Left lung (tissue), 10 donors: ENCODE measurements around the gene RNF175. TPM values are rescaled to one million over a fixed set of nuclear protein-coding genes. Genes with fewer than 3 reads are reported as not detected.

Source experiments
- ATAC-seq: fragments of 200-7000 bp; cut with Tn5 transposase; one replicate; pipeline ENCODE4 v1.9.1; 2020; ENCODE audit warnings: moderate library complexity
- DNase-seq, 4 donors: peaks; one replicate each; pipeline ENCODE4 v3.0.0-alpha.2; 2013 to 2020
- H3K27ac ChIP-seq, 2 donors: fragments of 200-600 bp; sonication (generic) in 1 of 2; one replicate each; pipeline versions ENCODE4 v1.5.0 to v1.8.0; 2020 to 2021
- H3K27me3 ChIP-seq, 2 donors: fragments of 200-600 bp; sonication (generic) in 1 of 2; one replicate each; pipeline versions ENCODE4 v1.5.0 to v1.8.0; 2020 to 2021
- H3K36me3 ChIP-seq, 2 donors: fragments of 200-600 bp; sonication (generic) in 1 of 2; one replicate each; pipeline versions ENCODE4 v1.5.0 to v1.8.0; 2020 to 2021
- H3K4me1 ChIP-seq, 2 donors: fragments of 200-600 bp; one replicate each; pipeline ENCODE4 v1.8.0; 2021
- H3K4me3 ChIP-seq, 2 donors: fragments of 200-600 bp; sonication (generic) in 1 of 2; one replicate each; pipeline versions ENCODE4 v1.5.0 to v1.8.0; 2020 to 2021; ENCODE audit warnings: mild to moderate bottlenecking in 1 of 2
- H3K9me3 ChIP-seq, 2 donors: fragments of 200-600 bp; sonication (generic) in 1 of 2; one replicate each; pipeline versions ENCODE4 v1.5.0 to v1.8.0; 2020 to 2021
- intact Hi-C, 2 donors: fragments of 100-400 bp; cut with DNase I; formaldehyde crosslinking; loops; one replicate each; pipeline versions ENCODE4 v1.11.2 to v1.14.2; 2022
- polyA plus RNA-seq, 6 donors: library from polyadenylated mRNA; unstranded; fragments of 120-200 nt; gene quantifications; one replicate each; pipeline ENCODE4 v1.2.1, GENCODE V29; 2013; ENCODE audit not compliant: insufficient read length in 6 of 6
- total RNA-seq, 2 donors: library from RNA; stranded (reverse); fragmentation: NEBNext Ultra II Directional; extraction: Animal tissue kit (Norgen Biotek cat#: 25700); gene quantifications; one replicate each; pipeline ENCODE4 v1.2.1, GENCODE V29; 2021
- TF ChIP-seq, protein P1 (sequence below), 2 donors: fragments of 200-600 bp; sonication (generic) in 1 of 2; IDR thresholded peaks; one replicate each; pipeline versions ENCODE4 v1.5.0 to v1.8.0; 2021; ENCODE audit warnings: antibody characterized with exemption in 2 of 2
- donor health status: DM: no; HTN: yes; CAD: no.
- donor health status: DM: no; HTN: no; CAD: no.

RNF175 gene
- total and polyA plus RNA-seq, 8 donors: 0.23 to 9.5 (median 7.2) TPM; not detected in 1

DNA sequence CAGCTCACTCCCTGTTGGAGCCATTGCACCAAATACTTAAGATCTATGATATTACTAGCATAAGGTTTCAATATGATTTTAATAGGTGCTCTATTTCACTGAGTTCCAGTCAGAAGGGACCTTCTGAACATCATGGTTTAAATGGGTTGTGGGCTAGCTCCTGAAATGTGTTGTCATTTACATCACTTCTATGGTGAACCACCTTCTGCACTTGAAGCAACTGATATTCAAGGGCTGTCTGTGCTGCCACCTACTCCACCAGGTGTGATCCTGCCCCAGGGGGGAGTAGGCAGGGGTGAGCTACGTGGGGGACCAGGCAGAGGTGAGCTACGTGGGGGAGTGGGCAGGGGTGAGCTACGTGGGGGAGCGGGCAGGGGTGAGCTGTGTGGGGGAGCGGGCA lies 35.2 kb downstream of the RNF175 start:
- no peaks in the 10 kb centered on the region for H3K9me3 ChIP-seq
- intact Hi-C loops: no loop called here
- H3K4me1 ChIP-seq: peaks cover 0 to 10% of the 10 kb centered on the region in 2 donors
- DNase-seq (no peak), ATAC-seq (no peak)
- no peaks in the 10 kb centered on the region for H3K27me3 ChIP-seq
- H3K36me3 ChIP-seq: peaks cover 0 to 3% of the 10 kb centered on the region in 2 donors
- no peak overlapping the region for H3K4me3 ChIP-seq
- H3K27ac ChIP-seq: no peak overlapping the region
- TF ChIP-seq, protein P1, sequence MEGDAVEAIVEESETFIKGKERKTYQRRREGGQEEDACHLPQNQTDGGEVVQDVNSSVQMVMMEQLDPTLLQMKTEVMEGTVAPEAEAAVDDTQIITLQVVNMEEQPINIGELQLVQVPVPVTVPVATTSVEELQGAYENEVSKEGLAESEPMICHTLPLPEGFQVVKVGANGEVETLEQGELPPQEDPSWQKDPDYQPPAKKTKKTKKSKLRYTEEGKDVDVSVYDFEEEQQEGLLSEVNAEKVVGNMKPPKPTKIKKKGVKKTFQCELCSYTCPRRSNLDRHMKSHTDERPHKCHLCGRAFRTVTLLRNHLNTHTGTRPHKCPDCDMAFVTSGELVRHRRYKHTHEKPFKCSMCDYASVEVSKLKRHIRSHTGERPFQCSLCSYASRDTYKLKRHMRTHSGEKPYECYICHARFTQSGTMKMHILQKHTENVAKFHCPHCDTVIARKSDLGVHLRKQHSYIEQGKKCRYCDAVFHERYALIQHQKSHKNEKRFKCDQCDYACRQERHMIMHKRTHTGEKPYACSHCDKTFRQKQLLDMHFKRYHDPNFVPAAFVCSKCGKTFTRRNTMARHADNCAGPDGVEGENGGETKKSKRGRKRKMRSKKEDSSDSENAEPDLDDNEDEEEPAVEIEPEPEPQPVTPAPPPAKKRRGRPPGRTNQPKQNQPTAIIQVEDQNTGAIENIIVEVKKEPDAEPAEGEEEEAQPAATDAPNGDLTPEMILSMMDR (IDR thresholded peaks at IDR 0.05): no peak

DNA sequence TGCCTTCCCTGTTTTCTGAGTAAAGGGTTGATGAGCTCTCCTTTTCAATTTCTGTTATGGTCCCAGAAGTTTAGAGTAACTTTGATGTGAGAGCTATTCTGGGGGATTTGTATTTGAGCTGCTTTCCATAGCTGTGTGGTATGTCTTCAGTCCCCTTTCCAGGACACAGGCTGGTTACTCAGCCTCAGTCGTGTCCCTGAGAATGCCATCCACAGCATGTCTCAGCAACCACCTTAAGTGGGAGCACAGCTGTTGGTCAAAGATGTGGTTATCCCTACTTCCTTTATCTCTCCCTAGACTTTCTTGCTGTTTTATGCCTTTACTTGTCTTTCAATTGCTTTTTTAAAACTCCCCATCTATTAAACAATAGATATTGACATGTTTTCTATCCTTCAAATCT lies 37.8 kb downstream of the RNF175 start:
- Histone ChIP-seq H3K4me1 (no peaks in the 10 kb centered on the region), H3K36me3 (peaks cover 0 to 3% of the 10 kb centered on the region in 2 donors), H3K27me3 (no peaks in the 10 kb centered on the region), H3K9me3 (no peaks in the 10 kb centered on the region), H3K27ac (no peak overlapping the region), H3K4me3 (no peak overlapping the region)
- TF ChIP-seq, protein P1 (IDR thresholded peaks at IDR 0.05): no peak
- intact Hi-C loops: no loop called here
- DNase-seq (no peak), ATAC-seq (no peak)

DNA sequence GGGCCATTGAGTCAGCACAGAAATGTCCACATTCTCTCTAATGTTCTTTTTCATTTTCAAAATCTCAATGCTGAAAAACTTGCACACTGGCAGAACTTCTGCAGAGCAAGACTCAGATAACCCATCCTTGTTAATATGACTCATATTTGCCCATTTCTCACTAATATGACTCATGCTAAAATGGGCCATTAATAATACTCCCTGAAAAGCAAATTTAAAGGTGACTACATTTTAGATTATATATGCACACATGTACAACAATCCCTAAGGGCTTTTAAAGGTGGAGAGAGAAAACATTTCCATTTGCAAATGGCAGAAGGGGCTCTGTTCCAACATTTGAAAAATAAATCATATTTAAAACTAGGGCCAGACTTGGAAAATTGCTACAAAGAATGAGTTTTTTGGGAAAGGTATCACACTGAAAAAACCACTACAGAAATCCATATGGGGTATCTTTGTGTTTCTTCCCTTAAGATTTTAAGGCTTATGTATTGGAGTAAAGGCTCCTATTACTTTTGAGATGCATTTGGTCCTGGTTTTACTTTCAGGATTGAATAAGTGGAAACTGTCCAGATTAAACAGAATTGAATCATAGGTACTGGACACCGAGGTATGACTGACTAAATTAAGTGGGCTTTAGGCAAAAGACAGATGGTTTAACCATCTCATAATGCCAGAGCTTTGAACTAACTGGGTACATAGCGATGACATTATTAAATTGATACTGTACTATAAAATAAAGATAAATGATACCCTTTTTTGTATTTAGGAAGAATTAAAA lies 45.8 kb downstream of the RNF175 start:
- no peak for DNase-seq

DNA sequence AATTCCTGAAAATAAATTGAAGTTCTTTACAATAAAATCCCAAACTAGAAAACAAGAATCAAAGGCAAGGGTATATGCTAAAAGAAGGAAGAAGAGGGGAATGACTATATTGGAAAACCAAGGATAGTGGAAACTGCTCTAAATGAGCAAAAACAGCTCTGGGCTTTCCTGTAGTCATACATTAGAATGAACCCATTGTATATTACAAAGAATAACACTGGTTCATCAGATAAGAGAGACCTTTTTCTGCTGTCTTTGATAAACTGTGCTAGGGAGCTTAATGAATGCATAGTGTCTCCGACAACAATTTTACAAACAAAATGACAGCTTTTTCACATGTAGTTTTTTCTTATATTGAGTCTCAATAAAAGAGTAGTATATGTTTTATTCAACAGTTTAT lies 49.1 kb downstream of the RNF175 start:
- DNase-seq (no peak), ATAC-seq (no peak)

More for the DNA sequence above, 45.8 kb downstream of the RNF175 start:
- peaks cover 0 to 11% of the 10 kb centered on the region in 2 donors for H3K36me3 ChIP-seq
- H3K27me3 ChIP-seq: no peaks in the 10 kb centered on the region
- TF ChIP-seq, protein P1 (IDR thresholded peaks at IDR 0.05): no peak
- intact Hi-C loops: no loop called here
- no peak overlapping the region for H3K27ac ChIP-seq
- no peaks in the 10 kb centered on the region for H3K9me3 ChIP-seq
- ATAC-seq: peak; percentile 56
- no peak overlapping the region for H3K4me3 ChIP-seq
- H3K4me1 ChIP-seq: peaks cover 0 to 2% of the 10 kb centered on the region in 2 donors

DNA sequence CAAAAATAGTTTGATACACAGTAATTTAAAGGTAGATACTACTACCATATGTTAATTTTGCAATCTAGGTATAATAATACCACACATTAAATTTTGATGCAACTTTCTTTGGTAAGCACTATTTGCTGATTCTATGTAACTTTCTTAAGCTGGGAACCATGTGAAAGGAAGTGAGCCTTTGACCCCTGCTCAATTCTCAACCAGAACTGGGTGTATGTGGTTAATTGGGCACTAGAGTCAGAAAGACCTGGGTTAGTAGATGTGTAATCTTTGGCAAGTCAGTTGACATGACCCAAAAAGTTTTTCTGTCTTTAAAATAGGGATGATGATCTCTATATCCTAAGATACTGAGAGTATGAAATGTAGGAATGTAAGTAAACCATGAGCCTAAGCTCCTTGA lies 53.3 kb downstream of the RNF175 start:
- Histone ChIP-seq H3K4me1 (peaks cover 2 to 31% of the 10 kb centered on the region in 2 donors), H3K9me3 (no peaks in the 10 kb centered on the region), H3K27ac (no peak overlapping the region), H3K4me3 (no peak overlapping the region), H3K36me3 (peaks cover 0 to 69% of the 10 kb centered on the region in 2 donors), H3K27me3 (no peaks in the 10 kb centered on the region)
- intact Hi-C loops: no loop called here
- no peak for DNase-seq
- TF ChIP-seq, protein P1 (IDR thresholded peaks at IDR 0.05): no peak
- ATAC-seq: no peak

More for the DNA sequence above, 49.1 kb downstream of the RNF175 start:
- Histone ChIP-seq H3K36me3 (peaks cover 0 to 38% of the 10 kb centered on the region in 2 donors), H3K9me3 (no peaks in the 10 kb centered on the region), H3K27ac (no peak overlapping the region), H3K4me1 (peaks cover 2 to 21% of the 10 kb centered on the region in 2 donors), H3K27me3 (no peaks in the 10 kb centered on the region), H3K4me3 (no peak overlapping the region)
- TF ChIP-seq, protein P1 (IDR thresholded peaks at IDR 0.05): no peak
- intact Hi-C loops: no loop called here
